ENCODE measurements around the gene HERC6.

The HERC6 gene

GRCh38 chr4:88456670-88457306 is 78.1 kb downstream of the HERC6 start, which contains the start of gene HERC5 (continued):
- 0 out of 2 replicates have a peak, but pooled peaks have one; percentile 10 for TF ChIP-seq TSHZ1 (tag by site-specific recombination; IDR thresholded peaks at IDR 0.05; ENCODE audit: borderline replicate concordance)
- no peak; the same call in 1 of the 2 replicates for TF ChIP-seq ZFP69B (tag by site-specific recombination; IDR thresholded peaks at IDR 0.05)
- TF ChIP-seq ZBTB20 (tag by site-specific recombination; IDR thresholded peaks at IDR 0.05) = peak; percentile 84
- peak; percentile 91 for TF ChIP-seq SP7 (tag by site-specific recombination; IDR thresholded peaks at IDR 0.05)
- peak; percentile 13; the same call in 1 of the 2 replicates for TF ChIP-seq ZNF76 (tag by site-specific recombination; IDR thresholded peaks at IDR 0.05; ENCODE audit: borderline replicate concordance, low read depth)
- TF ChIP-seq PATZ1 (tag by site-specific recombination; IDR thresholded peaks at IDR 0.05) = peak; percentile 87
- peak; percentile 68 for TF ChIP-seq ZNF654 (tag by site-specific recombination; IDR thresholded peaks at IDR 0.05; ENCODE audit: low read depth)
- no peak for TF ChIP-seq ZNF837 (tag by site-specific recombination; IDR thresholded peaks at IDR 0.05)
- peak; percentile 97 for TF ChIP-seq ZBTB26 (tag by site-specific recombination; optimal IDR thresholded peaks at IDR 0.05)
- peak; percentile 77 for TF ChIP-seq ZNF501 (tag by site-specific recombination; IDR thresholded peaks at IDR 0.05)
- TF ChIP-seq EGR2 (tag by site-specific recombination; IDR thresholded peaks at IDR 0.05; ENCODE audit: low read depth) = no peak
- TF ChIP-seq ZBTB6 (tag by site-specific recombination; IDR thresholded peaks at IDR 0.05) = peak; percentile 88; the same call in 1 of the 2 replicates
- TF ChIP-seq SP2 (tag by site-specific recombination; IDR thresholded peaks at IDR 0.05) = peak; percentile 62
- peak; percentile 78 for TF ChIP-seq ZNF398 (tag by site-specific recombination; IDR thresholded peaks at IDR 0.05)
- TF ChIP-seq ZNF426 (tag by site-specific recombination; IDR thresholded peaks at IDR 0.05) = no peak
- peak; percentile 39; the same call in 1 of the 2 replicates for TF ChIP-seq YY2 (tag by site-specific recombination; IDR thresholded peaks at IDR 0.05)
- TF ChIP-seq ZNF544 (tag by site-specific recombination; IDR thresholded peaks at IDR 0.05) = peak; percentile 86
- peak; percentile 99 for TF ChIP-seq SCRT2 (tag by site-specific recombination; IDR thresholded peaks at IDR 0.05)
- peak; percentile 95 for TF ChIP-seq ZIC2 (tag by site-specific recombination; IDR thresholded peaks at IDR 0.05)
- TF ChIP-seq RBAK (tag by site-specific recombination; IDR thresholded peaks at IDR 0.05) = no peak
- peak; percentile 64 for TF ChIP-seq WT1 (tag by site-specific recombination; IDR thresholded peaks at IDR 0.05)
- TF ChIP-seq BCL6B (tag by site-specific recombination; IDR thresholded peaks at IDR 0.05) = peak; percentile 100
- TF ChIP-seq ZBTB1 (tag by site-specific recombination; IDR thresholded peaks at IDR 0.05) = no peak
- TF ChIP-seq BCL11B (tag by site-specific recombination; IDR thresholded peaks at IDR 0.05; ENCODE audit: low read depth) = peak; percentile 70; the same call in 1 of the 2 replicates
- peak; percentile 87 for TF ChIP-seq ZBTB17 (tag by site-specific recombination; IDR thresholded peaks at IDR 0.05)
- peak; percentile 81 for TF ChIP-seq KLF16 (tag by site-specific recombination; IDR thresholded peaks at IDR 0.05)
- 0 out of 2 replicates have a peak, but pooled peaks have one; percentile 72 for TF ChIP-seq ZFP37 (tag by site-specific recombination; IDR thresholded peaks at IDR 0.05)

All from HEK293 (cell line).